ENCODE data around the gene RAD51B.

DNA sequence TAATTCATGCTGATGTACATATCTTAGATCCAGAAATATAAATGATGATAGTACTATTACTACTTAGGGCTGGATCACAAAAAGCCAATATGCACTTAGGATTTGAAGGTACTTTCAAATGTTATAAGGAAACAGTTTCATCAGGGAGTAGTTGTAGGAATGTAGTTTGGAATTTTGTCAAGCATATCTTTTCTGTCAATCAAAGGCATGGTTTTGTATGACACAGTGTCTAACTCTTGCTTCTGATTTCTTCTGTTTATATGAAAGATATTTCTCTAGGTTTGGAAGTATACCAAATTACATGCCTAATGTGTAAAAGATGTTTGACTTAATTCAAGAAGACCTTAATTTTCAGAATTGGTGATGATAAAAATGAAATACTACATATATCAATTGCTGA is 135.7 kb downstream of the RAD51B start:
- TF ChIP-seq, protein P1, sequence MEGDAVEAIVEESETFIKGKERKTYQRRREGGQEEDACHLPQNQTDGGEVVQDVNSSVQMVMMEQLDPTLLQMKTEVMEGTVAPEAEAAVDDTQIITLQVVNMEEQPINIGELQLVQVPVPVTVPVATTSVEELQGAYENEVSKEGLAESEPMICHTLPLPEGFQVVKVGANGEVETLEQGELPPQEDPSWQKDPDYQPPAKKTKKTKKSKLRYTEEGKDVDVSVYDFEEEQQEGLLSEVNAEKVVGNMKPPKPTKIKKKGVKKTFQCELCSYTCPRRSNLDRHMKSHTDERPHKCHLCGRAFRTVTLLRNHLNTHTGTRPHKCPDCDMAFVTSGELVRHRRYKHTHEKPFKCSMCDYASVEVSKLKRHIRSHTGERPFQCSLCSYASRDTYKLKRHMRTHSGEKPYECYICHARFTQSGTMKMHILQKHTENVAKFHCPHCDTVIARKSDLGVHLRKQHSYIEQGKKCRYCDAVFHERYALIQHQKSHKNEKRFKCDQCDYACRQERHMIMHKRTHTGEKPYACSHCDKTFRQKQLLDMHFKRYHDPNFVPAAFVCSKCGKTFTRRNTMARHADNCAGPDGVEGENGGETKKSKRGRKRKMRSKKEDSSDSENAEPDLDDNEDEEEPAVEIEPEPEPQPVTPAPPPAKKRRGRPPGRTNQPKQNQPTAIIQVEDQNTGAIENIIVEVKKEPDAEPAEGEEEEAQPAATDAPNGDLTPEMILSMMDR (IDR thresholded peaks at IDR 0.05; ENCODE audit: insufficient read depth, low read length): no peak
- TF ChIP-seq POLR2AphosphoS5 (IDR thresholded peaks at IDR 0.05; ENCODE audit: low read depth): no peak
- TF ChIP-seq, protein P2, sequence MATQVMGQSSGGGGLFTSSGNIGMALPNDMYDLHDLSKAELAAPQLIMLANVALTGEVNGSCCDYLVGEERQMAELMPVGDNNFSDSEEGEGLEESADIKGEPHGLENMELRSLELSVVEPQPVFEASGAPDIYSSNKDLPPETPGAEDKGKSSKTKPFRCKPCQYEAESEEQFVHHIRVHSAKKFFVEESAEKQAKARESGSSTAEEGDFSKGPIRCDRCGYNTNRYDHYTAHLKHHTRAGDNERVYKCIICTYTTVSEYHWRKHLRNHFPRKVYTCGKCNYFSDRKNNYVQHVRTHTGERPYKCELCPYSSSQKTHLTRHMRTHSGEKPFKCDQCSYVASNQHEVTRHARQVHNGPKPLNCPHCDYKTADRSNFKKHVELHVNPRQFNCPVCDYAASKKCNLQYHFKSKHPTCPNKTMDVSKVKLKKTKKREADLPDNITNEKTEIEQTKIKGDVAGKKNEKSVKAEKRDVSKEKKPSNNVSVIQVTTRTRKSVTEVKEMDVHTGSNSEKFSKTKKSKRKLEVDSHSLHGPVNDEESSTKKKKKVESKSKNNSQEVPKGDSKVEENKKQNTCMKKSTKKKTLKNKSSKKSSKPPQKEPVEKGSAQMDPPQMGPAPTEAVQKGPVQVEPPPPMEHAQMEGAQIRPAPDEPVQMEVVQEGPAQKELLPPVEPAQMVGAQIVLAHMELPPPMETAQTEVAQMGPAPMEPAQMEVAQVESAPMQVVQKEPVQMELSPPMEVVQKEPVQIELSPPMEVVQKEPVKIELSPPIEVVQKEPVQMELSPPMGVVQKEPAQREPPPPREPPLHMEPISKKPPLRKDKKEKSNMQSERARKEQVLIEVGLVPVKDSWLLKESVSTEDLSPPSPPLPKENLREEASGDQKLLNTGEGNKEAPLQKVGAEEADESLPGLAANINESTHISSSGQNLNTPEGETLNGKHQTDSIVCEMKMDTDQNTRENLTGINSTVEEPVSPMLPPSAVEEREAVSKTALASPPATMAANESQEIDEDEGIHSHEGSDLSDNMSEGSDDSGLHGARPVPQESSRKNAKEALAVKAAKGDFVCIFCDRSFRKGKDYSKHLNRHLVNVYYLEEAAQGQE (IDR thresholded peaks at IDR 0.05; ENCODE audit: insufficient replicate concordance, low read depth): no peak

Measured in HL-60 (cell line).